H9 (cell line): Measurements from ENCODE around the gene MYO5B. TPM values are rescaled to one million over a fixed set of nuclear protein-coding genes. Genes with fewer than 3 reads are reported as not detected.
"Not testable (repeated sequence)": the region's sequence is repeated elsewhere in the genome, so short reads cannot be mapped to it uniquely, and the experiment has no call there.

Experiments used
- DNase-seq: peaks from one replicate; pipeline ENCODE4 v3.0.0-alpha.2; 2017
- H2AFZ ChIP-seq: one replicate; pipeline ENCODE4 v1.6.1; 2013; ENCODE audit warnings: mild to moderate bottlenecking, low read length, control low read depth, moderate library complexity
- H2AK5ac ChIP-seq: 2 replicates; pipeline ENCODE4 v1.6.1; 2013; ENCODE audit warnings: low read length, control low read depth, mixed read lengths; ENCODE audit not compliant: insufficient read length
- H2BK120ac ChIP-seq: one replicate; pipeline ENCODE4 v1.6.1; 2013; ENCODE audit warnings: low read depth, mild to moderate bottlenecking, low read length, control low read depth, inconsistent platforms; ENCODE audit not compliant: poor library complexity, severe bottlenecking
- H2BK12ac ChIP-seq: 2 replicates; pipeline ENCODE4 v1.6.1; 2013; ENCODE audit warnings: low read length, control low read depth, mixed read lengths, low read depth; ENCODE audit not compliant: insufficient read length
- H2BK15ac ChIP-seq: 2 replicates; pipeline ENCODE4 v1.6.1; 2013; ENCODE audit warnings: low read depth, low read length, control low read depth
- H2BK20ac ChIP-seq: one replicate; pipeline ENCODE4 v1.6.1; 2013; ENCODE audit warnings: low read depth, mild to moderate bottlenecking, low read length, control low read depth, inconsistent platforms; ENCODE audit not compliant: poor library complexity, severe bottlenecking
- H2BK5ac ChIP-seq: 2 replicates; pipeline ENCODE4 v1.6.1; 2013; ENCODE audit warnings: low read length, control low read depth, mixed read lengths; ENCODE audit not compliant: insufficient read length
- H3K14ac ChIP-seq: 2 replicates; pipeline ENCODE4 v1.6.1; 2013; ENCODE audit warnings: low read length, control low read depth; ENCODE audit not compliant: insufficient read depth
- H3K18ac ChIP-seq: 2 replicates; pipeline ENCODE4 v1.6.1; 2013; ENCODE audit warnings: low read depth, mild to moderate bottlenecking, mixed read lengths, low read length, control low read depth; ENCODE audit not compliant: insufficient read length
- H3K23ac ChIP-seq: 2 replicates; pipeline ENCODE4 v1.6.1; 2013; ENCODE audit warnings: low read length, control low read depth, mixed read lengths, low read depth; ENCODE audit not compliant: insufficient read length
- H3K23me2 ChIP-seq: 2 replicates; pipeline ENCODE4 v1.6.1; 2013; ENCODE audit warnings: low read depth, mild to moderate bottlenecking, mixed read lengths, low read length, control low read depth; ENCODE audit not compliant: insufficient read length, poor library complexity, severe bottlenecking
- H3K27ac ChIP-seq: 2 replicates; pipeline ENCODE4 v1.5.1; 2013; ENCODE audit warnings: low read length, control low read depth, mixed read lengths, low read depth; ENCODE audit not compliant: insufficient read length
- H3K27me3 ChIP-seq: 2 replicates; pipeline ENCODE4 v1.6.1; 2013; ENCODE audit warnings: low read length, control low read depth, inconsistent platforms; ENCODE audit not compliant: insufficient read depth
- H3K4ac ChIP-seq: 2 replicates; pipeline ENCODE4 v1.6.1; 2013; ENCODE audit warnings: low read depth, mild to moderate bottlenecking, control low read depth, inconsistent platforms, low read length, moderate library complexity
- H3K4me1 ChIP-seq: 2 replicates; pipeline ENCODE4 v1.6.1; 2013; ENCODE audit warnings: low read length, control low read depth, inconsistent platforms; ENCODE audit not compliant: insufficient read depth
- H3K4me2 ChIP-seq: 2 replicates; pipeline ENCODE4 v1.6.1; 2013; ENCODE audit warnings: low read length, control low read depth, mixed read lengths; ENCODE audit not compliant: insufficient read length, insufficient read depth
- H3K56ac ChIP-seq: 2 replicates; pipeline ENCODE4 v1.6.1; 2013; ENCODE audit warnings: low read depth, mild to moderate bottlenecking, mixed read lengths, low read length, control low read depth; ENCODE audit not compliant: insufficient read length
- H3K79me1 ChIP-seq: 2 replicates; pipeline ENCODE4 v1.6.1; 2013; ENCODE audit warnings: low read depth, mild to moderate bottlenecking, moderate library complexity, low read length, control low read depth, inconsistent platforms; ENCODE audit not compliant: insufficient read depth, poor library complexity, severe bottlenecking
- H3K79me2 ChIP-seq: 2 replicates; pipeline ENCODE4 v1.6.1; 2013; ENCODE audit warnings: low read length, control low read depth, inconsistent platforms; ENCODE audit not compliant: insufficient read depth
- H3K9ac ChIP-seq: 2 replicates; pipeline ENCODE4 v1.6.1; 2013; ENCODE audit warnings: low read length, control low read depth, mixed read lengths; ENCODE audit not compliant: insufficient read length; ENCODE audit errors: extremely low read depth
- H3K9me3 ChIP-seq: one replicate; pipeline ENCODE4 v1.6.1; 2013; ENCODE audit warnings: low read depth, low read length, inconsistent platforms; ENCODE audit not compliant: control insufficient read depth
- H3T11ph ChIP-seq: one replicate; pipeline ENCODE4 v1.6.1; 2013; ENCODE audit warnings: mild to moderate bottlenecking, low read length, control low read depth, inconsistent platforms
- H4K20me1 ChIP-seq: one replicate; pipeline ENCODE4 v1.6.1; 2013; ENCODE audit not compliant: control insufficient read depth, insufficient read length, insufficient read depth
- H4K5ac ChIP-seq: 2 replicates; pipeline ENCODE4 v1.6.1; 2013; ENCODE audit warnings: low read depth, mild to moderate bottlenecking, mixed read lengths, low read length, control low read depth; ENCODE audit not compliant: insufficient read length
- H4K8ac ChIP-seq: replicated peaks from 2 replicates; pipeline ENCODE4 v1.6.1; 2013; ENCODE audit warnings: low read length, control low read depth, mixed read lengths, low read depth; ENCODE audit not compliant: insufficient read length
- H4K91ac ChIP-seq: 2 replicates; pipeline ENCODE4 v1.6.1; 2013; ENCODE audit warnings: low read depth, mild to moderate bottlenecking, moderate library complexity, mixed read lengths, low read length, control low read depth; ENCODE audit not compliant: insufficient read length
- H3K27ac Mint-ChIP-seq, 3 experiments: 2 replicates in 2 of 3; 3 replicates in 1 of 3; pipeline ENCODE4 v1.8.0; 2020 to 2021; ENCODE audit warnings: mixed read lengths in 3 of 3, mild to moderate bottlenecking in 1 of 3, moderate library complexity in 1 of 3
- H3K27me3 Mint-ChIP-seq: 2 replicates; pipeline ENCODE4 v1.8.0; 2021; ENCODE audit warnings: low read depth, mild to moderate bottlenecking, moderate library complexity, mixed read lengths
- H3K36me3 Mint-ChIP-seq, 3 experiments: 2 replicates in 2 of 3; 3 replicates in 1 of 3; pipeline ENCODE4 v1.8.0; 2020 to 2021; ENCODE audit warnings: low read depth in 3 of 3, mixed read lengths in 3 of 3; ENCODE audit not compliant: insufficient read depth in 1 of 3
- H3K4me1 Mint-ChIP-seq, 2 experiments: 2 replicates each; pipeline ENCODE4 v1.8.0; 2020; ENCODE audit warnings: mixed read lengths in 2 of 2
- H3K4me3 Mint-ChIP-seq, 2 experiments: 2 replicates in 1 of 2; 3 replicates in 1 of 2; pipeline ENCODE4 v1.8.0; 2020 to 2021; ENCODE audit warnings: mild to moderate bottlenecking in 2 of 2, mixed read lengths in 2 of 2, moderate library complexity in 1 of 2
- H3K9me3 Mint-ChIP-seq, 2 experiments: 2 replicates in 1 of 2; 3 replicates in 1 of 2; pipeline ENCODE4 v1.8.0; 2020; ENCODE audit warnings: mild to moderate bottlenecking in 2 of 2, mixed read lengths in 2 of 2, moderate library complexity in 1 of 2
- CTCF ChIP-seq: fragments of 200-600 bp; sonication (generic); conservative IDR thresholded peaks from 3 replicates; pipeline ENCODE4 v1.8.0; 2021; ENCODE audit warnings: antibody characterized with exemption, mild to moderate bottlenecking
- WGBS: extraction: QIAGEN DNeasy Blood & Tissue Kit; methylation state at CpG from one replicate; pipeline ENCODE4 v1.1.7; 2013; ENCODE audit warnings: missing lambda C conversion rate, low lambda C conversion rate, mixed read lengths; ENCODE audit not compliant: insufficient read length; ENCODE audit errors: extremely low coverage; 5-methylcytosine and 5-hydroxymethylcytosine counted together
- total RNA-seq: library from RNA; stranded (reverse); gene quantifications from 2 replicates; pipeline ENCODE4 v1.2.1, GENCODE V29; 2021

The MYO5B gene
- total RNA-seq, 1 experiment from 2014 or later: 9.3 TPM

GRCh38 chr18:50096766-50097435, 98.0 kb downstream of the MYO5B start:
- Histone ChIP-seq H3K9ac (no peak overlapping the region), H3K9me3 (no peaks in the 10 kb centered on the region), H2BK15ac (no peak overlapping the region)

GRCh38 chr18:50094786-50095185, 100.2 kb downstream of the MYO5B start:
- H2BK12ac ChIP-seq, H4K5ac ChIP-seq, H2AK5ac ChIP-seq, H3K18ac ChIP-seq, H2BK120ac ChIP-seq, H3K79me1 ChIP-seq, H3K4ac ChIP-seq, H3K79me2 ChIP-seq, H3K27me3 ChIP-seq, H3K27ac Mint-ChIP-seq, H2AFZ ChIP-seq, H3K56ac ChIP-seq, H4K20me1 ChIP-seq, H3K4me2 ChIP-seq, H4K91ac ChIP-seq, H3K9ac ChIP-seq, H3K4me3 Mint-ChIP-seq, H3K14ac ChIP-seq, H3K27ac ChIP-seq, H3K23me2 ChIP-seq, H2BK5ac ChIP-seq, H2BK15ac ChIP-seq, H3K9me3 Mint-ChIP-seq, DNase-seq, H3T11ph ChIP-seq, H3K9me3 ChIP-seq, H2BK20ac ChIP-seq, H3K23ac ChIP-seq, H4K8ac ChIP-seq, H3K36me3 Mint-ChIP-seq: not testable (repeated sequence)
- Mint-ChIP-seq H3K27me3 (peaks cover 17% of the 10 kb centered on the region), H3K4me1 (peaks cover 48 to 56% of the 10 kb centered on the region in 2 experiments)
- H3K4me1 ChIP-seq: peaks cover 23% of the 10 kb centered on the region; the same call in 1 of the 2 replicates
- no CpG with 5 or more reads among the region's 5 CpGs for WGBS

More at GRCh38 chr18:50096766-50097435, 98.0 kb downstream of the MYO5B start:
- DNase-seq: no peak
- Histone ChIP-seq H2AK5ac (no peak overlapping the region), H2BK120ac (no peak overlapping the region), H3K27ac (no peak overlapping the region), H4K91ac (no peak overlapping the region), H3K23me2 (no peaks in the 10 kb centered on the region), H3K4me1 (peaks cover 6% of the 10 kb centered on the region; the same call in 1 of the 2 replicates), H3K4ac (no peak overlapping the region), H2BK20ac (no peak overlapping the region), H2AFZ (no peak overlapping the region), H3K27me3 (no peaks in the 10 kb centered on the region), H3K79me2 (no peaks in the 10 kb centered on the region), H3K23ac (no peak overlapping the region), H3K18ac (no peak overlapping the region), H4K20me1 (no peaks in the 10 kb centered on the region), H3T11ph (no peak overlapping the region), H2BK5ac (no peak overlapping the region), H2BK12ac (no peak overlapping the region), H3K56ac (no peak overlapping the region), H4K5ac (no peak overlapping the region), H3K14ac (no peak overlapping the region), H3K4me2 (no peak overlapping the region), H4K8ac (no peak overlapping the region), H3K79me1 (no peaks in the 10 kb centered on the region)
- no peak for TF ChIP-seq CTCF
- peak overlapping the region in 1 of 3 experiments; percentile 68; a peak in 1 of 7 replicates for H3K27ac Mint-ChIP-seq
- peaks cover 17% of the 10 kb centered on the region for H3K27me3 Mint-ChIP-seq
- no CpG with 5 or more reads among the region's 3 CpGs for WGBS
- H3K4me1 Mint-ChIP-seq: peaks cover 27 to 35% of the 10 kb centered on the region in 2 experiments
- no peaks in the 10 kb centered on the region; a peak in 1 of 7 replicates for H3K36me3 Mint-ChIP-seq
- H3K4me3 Mint-ChIP-seq: no peak overlapping the region
- H3K9me3 Mint-ChIP-seq: no peaks in the 10 kb centered on the region
